Effector memory CD4-positive, alpha-beta T cell (primary cell): Measurements from ENCODE around the gene MTA3.
"Not testable (repeated sequence)": the region's sequence is repeated elsewhere in the genome, so short reads cannot be mapped to it uniquely, and the experiment has no call there.

ENCODE experiments used
- DNase-seq, 3 donors: peaks; one replicate each; pipeline ENCODE4 v3.0.0-alpha.2; 2020
- H3K27ac ChIP-seq: 2 replicates; pipeline ENCODE4 v1.7.0; 2013; ENCODE audit warnings: mild to moderate bottlenecking, low read length, moderate library complexity; ENCODE audit not compliant: insufficient read depth, poor library complexity, severe bottlenecking
- H3K27me3 ChIP-seq: replicated peaks from 2 replicates; pipeline ENCODE4 v1.7.0; 2013; ENCODE audit warnings: mild to moderate bottlenecking, low read length; ENCODE audit not compliant: insufficient read depth, control insufficient read depth, poor library complexity, severe bottlenecking
- H3K36me3 ChIP-seq: 2 replicates; pipeline ENCODE4 v1.7.0; 2013; ENCODE audit warnings: mild to moderate bottlenecking, low read length, moderate library complexity; ENCODE audit not compliant: control insufficient read depth, insufficient read depth
- H3K4me1 ChIP-seq: 2 replicates; pipeline ENCODE4 v1.7.0; 2013; ENCODE audit warnings: low read length, mild to moderate bottlenecking; ENCODE audit not compliant: control insufficient read depth, insufficient read depth, poor library complexity, severe bottlenecking
- H3K4me3 ChIP-seq: 2 replicates; pipeline ENCODE4 v1.7.0; 2013; ENCODE audit warnings: low read length, low read depth, mild to moderate bottlenecking; ENCODE audit not compliant: insufficient read depth, poor library complexity, severe bottlenecking
- H3K9me3 ChIP-seq: 2 replicates; pipeline ENCODE4 v1.7.0; 2013; ENCODE audit warnings: mild to moderate bottlenecking, low read length, moderate library complexity; ENCODE audit not compliant: control insufficient read depth

The MTA3 gene

GRCh38 chr2:42584628-42585027, 16.2 kb downstream of the MTA3 start:
- not testable (repeated sequence) for H3K27ac ChIP-seq, H3K27me3 ChIP-seq, H3K9me3 ChIP-seq, H3K4me3 ChIP-seq, DNase-seq, H3K4me1 ChIP-seq
- H3K36me3 ChIP-seq = peaks cover 13% of the 10 kb centered on the region

GRCh38 chr2:42585779-42586178, 17.3 kb downstream of the MTA3 start:
- Histone ChIP-seq H3K27me3 (no peaks in the 10 kb centered on the region), H3K27ac (no peak overlapping the region), H3K9me3 (no peaks in the 10 kb centered on the region), H3K4me3 (no peak overlapping the region), H3K4me1 (no peaks in the 10 kb centered on the region), H3K36me3 (peaks cover 13% of the 10 kb centered on the region)
- DNase-seq = no peak

GRCh38 chr2:42587526-42588117, 19.2 kb downstream of the MTA3 start:
- DNase-seq = no peak
- Histone ChIP-seq H3K4me1 (no peaks in the 10 kb centered on the region), H3K4me3 (no peak overlapping the region), H3K36me3 (peaks cover 5% of the 10 kb centered on the region), H3K27ac (no peak overlapping the region), H3K9me3 (no peaks in the 10 kb centered on the region), H3K27me3 (no peaks in the 10 kb centered on the region)

- H3K27me3 ChIP-seq = no peaks in the 10 kb centered on the region
- no peak overlapping the region for H3K27ac ChIP-seq
- no peaks in the 10 kb centered on the region for H3K4me1 ChIP-seq
- no peaks in the 10 kb centered on the region for H3K9me3 ChIP-seq
- no peak for DNase-seq
- H3K36me3 ChIP-seq = peaks cover 5% of the 10 kb centered on the region
- no peak overlapping the region for H3K4me3 ChIP-seq
Measured at GRCh38 chr2:42588121-42588520, 19.7 kb downstream of the MTA3 start.

- Histone ChIP-seq H3K27ac (no peak overlapping the region), H3K4me1 (no peaks in the 10 kb centered on the region), H3K9me3 (no peaks in the 10 kb centered on the region), H3K4me3 (no peak overlapping the region), H3K36me3 (no peaks in the 10 kb centered on the region), H3K27me3 (no peaks in the 10 kb centered on the region)
- no peak for DNase-seq
Measured at GRCh38 chr2:42590176-42590575, 21.7 kb downstream of the MTA3 start.

GRCh38 chr2:42593282-42593681, 24.9 kb downstream of the MTA3 start:
- H3K36me3 ChIP-seq = no peaks in the 10 kb centered on the region
- DNase-seq = no peak
- no peak overlapping the region for H3K27ac ChIP-seq
- no peaks in the 10 kb centered on the region for H3K27me3 ChIP-seq
- H3K4me3 ChIP-seq = no peak overlapping the region
- no peaks in the 10 kb centered on the region for H3K4me1 ChIP-seq
- H3K9me3 ChIP-seq = no peaks in the 10 kb centered on the region

- Histone ChIP-seq H3K4me1 (no peaks in the 10 kb centered on the region), H3K36me3 (no peaks in the 10 kb centered on the region), H3K9me3 (no peaks in the 10 kb centered on the region), H3K4me3 (no peak overlapping the region), H3K27ac (no peak overlapping the region), H3K27me3 (no peaks in the 10 kb centered on the region)
- no peak for DNase-seq
Measured at GRCh38 chr2:42598656-42599055, 30.2 kb downstream of the MTA3 start.

- no peaks in the 10 kb centered on the region for H3K4me1 ChIP-seq
- H3K27me3 ChIP-seq = no peaks in the 10 kb centered on the region
- no peaks in the 10 kb centered on the region for H3K36me3 ChIP-seq
- no peaks in the 10 kb centered on the region for H3K9me3 ChIP-seq
- H3K27ac ChIP-seq = no peak overlapping the region
- no peak overlapping the region for H3K4me3 ChIP-seq
- no peak for DNase-seq
Measured at GRCh38 chr2:42601076-42601475, 32.6 kb downstream of the MTA3 start.

GRCh38 chr2:42602218-42602875, 33.9 kb downstream of the MTA3 start:
- Histone ChIP-seq H3K27ac (no peak overlapping the region), H3K27me3 (no peaks in the 10 kb centered on the region), H3K9me3 (no peaks in the 10 kb centered on the region), H3K4me1 (no peaks in the 10 kb centered on the region), H3K36me3 (no peaks in the 10 kb centered on the region), H3K4me3 (no peak overlapping the region)
- DNase-seq = no peak

GRCh38 chr2:42602876-42603219, 34.4 kb downstream of the MTA3 start:
- Histone ChIP-seq H3K4me3 (no peak overlapping the region), H3K9me3 (no peaks in the 10 kb centered on the region), H3K27me3 (no peaks in the 10 kb centered on the region), H3K4me1 (no peaks in the 10 kb centered on the region), H3K27ac (no peak overlapping the region), H3K36me3 (no peaks in the 10 kb centered on the region)
- DNase-seq = no peak
